SK-N-SH (cell line): Measurements from ENCODE around the gene GPR143. TPM values are rescaled to one million over a fixed set of nuclear protein-coding genes. Genes with fewer than 3 reads are reported as not detected.

Source experiments
- CTCF ChIA-PET: fragments of 300-600, 350-600 bp; formaldehyde crosslinking; extraction: SDS; loops from one replicate; lab custom pipeline; 2021; lab: Yijun Ruan, JAX
- POLR2A ChIA-PET: fragments of 350-600 bp; sonication (Branson Sonifier 250); formaldehyde crosslinking; extraction: SDS; loops from one replicate; lab custom pipeline; 2020; ENCODE audit warnings: antibody characterized with exemption, inconsistent platforms; lab: Yijun Ruan, JAX
- DNase-seq: peaks from one replicate; pipeline ENCODE4 v3.0.0; 2012
- H2AFZ ChIP-seq: fragments of 200-600 bp; sonication (generic); 2 replicates; pipeline ENCODE4 v1.8.1; 2016; ENCODE audit warnings: antibody characterized with exemption, mild to moderate bottlenecking, low read depth
- H3F3A ChIP-seq: fragments of 200-600 bp; sonication (generic); replicated peaks from 2 replicates; pipeline ENCODE3; 2016; ENCODE audit warnings: antibody characterized with exemption, mild to moderate bottlenecking; ENCODE audit not compliant: insufficient read depth
- H3K27ac ChIP-seq, 2 experiments: fragments of 200-500 bp in 1 of 2; fragments of 200-600 bp in 1 of 2; sonication (Bioruptor generic) in 1 of 2; sonication (generic), shearing (Covaris generic) in 1 of 2; 2 replicates each; pipeline versions ENCODE4 v1.5.1 to v1.6.1; 2014 to 2016; ENCODE audit warnings: low read depth in 2 of 2, inconsistent platforms in 1 of 2, low read length in 1 of 2, mild to moderate bottlenecking in 1 of 2, mixed read lengths in 1 of 2
- H3K27me3 ChIP-seq: fragments of 200-600 bp; sonication (generic), shearing (Covaris generic); 2 replicates; pipeline ENCODE4 v1.6.1; 2016; ENCODE audit warnings: mixed run types; ENCODE audit not compliant: insufficient read depth
- H3K36me3 ChIP-seq, 2 experiments: fragments of 200-500 bp in 1 of 2; fragments of 200-600 bp in 1 of 2; sonication (Bioruptor generic) in 1 of 2; sonication (generic) in 1 of 2; replicated peaks in 1 of 2; 2 replicates each; pipeline versions ENCODE3 to v1.5.1; 2014 to 2016; ENCODE audit warnings: low read length in 1 of 2, mild to moderate bottlenecking in 1 of 2; ENCODE audit not compliant: insufficient read depth in 2 of 2, control insufficient read depth in 1 of 2
- H3K4me1 ChIP-seq, 2 experiments: fragments of 200-500 bp in 1 of 2; fragments of 200-600 bp in 1 of 2; sonication (Bioruptor generic) in 1 of 2; sonication (generic), shearing (Covaris generic) in 1 of 2; 2 replicates each; pipeline versions ENCODE4 v1.5.1 to v1.6.1; 2014 to 2016; ENCODE audit warnings: low read depth in 1 of 2, low read length in 1 of 2, mixed run types in 1 of 2; ENCODE audit not compliant: insufficient read depth in 2 of 2, control insufficient read depth in 1 of 2
- H3K4me2 ChIP-seq: fragments of 200-600 bp; sonication (generic), shearing (Covaris generic); 2 replicates; pipeline ENCODE4 v1.6.1; 2017; ENCODE audit warnings: mixed run types
- H3K4me3 ChIP-seq, 2 experiments: fragments of 200-500 bp in 1 of 2; fragments of 200-600 bp in 1 of 2; sonication (Bioruptor generic) in 1 of 2; sonication (generic), shearing (Covaris generic) in 1 of 2; 2 replicates each; pipeline versions ENCODE4 v1.5.1 to v1.8.1; 2014 to 2016; ENCODE audit warnings: low read depth in 2 of 2, inconsistent platforms in 1 of 2, low read length in 1 of 2, mild to moderate bottlenecking in 1 of 2, mixed read lengths in 1 of 2, moderate library complexity in 1 of 2
- H3K79me2 ChIP-seq: fragments of 200-600 bp; sonication (generic); 2 replicates; pipeline ENCODE4 v1.8.1; 2017; ENCODE audit warnings: mild to moderate bottlenecking; ENCODE audit not compliant: insufficient read depth
- H3K9ac ChIP-seq: fragments of 200-600 bp; sonication (generic); 2 replicates; pipeline ENCODE4 v1.6.1; 2017; ENCODE audit warnings: mixed run types
- H3K9me2 ChIP-seq: fragments of 200-600 bp; sonication (generic); 2 replicates; pipeline ENCODE4 v1.6.1; 2017; ENCODE audit warnings: mixed run types
- H3K9me3 ChIP-seq: fragments of 200-600 bp; sonication (generic); 2 replicates; pipeline ENCODE4 v1.6.1; 2017; ENCODE audit warnings: mixed run types, mild to moderate bottlenecking, moderate library complexity
- H4K20me1 ChIP-seq: fragments of 200-600 bp; sonication (generic); 2 replicates; pipeline ENCODE4 v1.6.1; 2017; ENCODE audit warnings: mild to moderate bottlenecking, mixed run types; ENCODE audit not compliant: insufficient read depth
- CHD2 ChIP-seq: fragments of 150-350 bp; IDR thresholded peaks from 2 replicates; pipeline ENCODE4 v1.6.1; 2018; ENCODE audit warnings: low read length; ENCODE audit not compliant: partially characterized antibody
- ELF1 ChIP-seq: IDR thresholded peaks from 2 replicates; pipeline ENCODE4 v1.4.0; 2012
- EP300 ChIP-seq, 2 experiments: IDR thresholded peaks; 2 replicates each; pipeline versions ENCODE4 v1.4.0 to v1.6.1; 2012; ENCODE audit warnings: borderline replicate concordance in 1 of 2, low read depth in 1 of 2, low read length in 1 of 2
- FOXJ3 ChIP-seq: sonication (generic); formaldehyde crosslinking; IDR thresholded peaks from 2 replicates; pipeline ENCODE4 v1.5.1; 2020; ENCODE audit warnings: mild to moderate bottlenecking, missing genetic modification reagents
- FOXM1 ChIP-seq: IDR thresholded peaks from 2 replicates; pipeline ENCODE4 v1.4.0; 2012; ENCODE audit warnings: low read depth, mild to moderate bottlenecking
- GATA2 ChIP-seq: sonication (generic); formaldehyde crosslinking; IDR thresholded peaks from 2 replicates; pipeline ENCODE4 v1.5.0; 2020; ENCODE audit warnings: mild to moderate bottlenecking, missing genetic modification reagents
- JUND ChIP-seq: IDR thresholded peaks from 2 replicates; pipeline ENCODE4 v1.4.0; 2012
- MEF2A ChIP-seq: IDR thresholded peaks from 2 replicates; pipeline ENCODE4 v1.4.0; 2012; ENCODE audit warnings: low read depth, borderline replicate concordance
- NFIC ChIP-seq: IDR thresholded peaks from 2 replicates; pipeline ENCODE4 v1.4.0; 2012; ENCODE audit warnings: borderline replicate concordance
- RCOR1 ChIP-seq: fragments of 150-350 bp; IDR thresholded peaks from 2 replicates; pipeline ENCODE4 v1.6.1; 2017; ENCODE audit warnings: antibody characterized with exemption, low read length
- SIN3A ChIP-seq: IDR thresholded peaks from 2 replicates; pipeline ENCODE4 v1.6.1; 2012; ENCODE audit warnings: low read depth, mild to moderate bottlenecking, low read length, moderate library complexity, borderline replicate concordance
- SMC3 ChIP-seq: IDR thresholded peaks from 2 replicates; pipeline ENCODE4 v1.6.1; 2012; ENCODE audit warnings: low read depth, low read length, improper control_type of control experiment
- TCF12 ChIP-seq: IDR thresholded peaks from 2 replicates; pipeline ENCODE4 v1.4.0; 2012
- TEAD4 ChIP-seq: IDR thresholded peaks from 2 replicates; pipeline ENCODE4 v1.4.0; 2012; ENCODE audit warnings: mild to moderate bottlenecking, borderline replicate concordance; ENCODE audit not compliant: insufficient read depth
- WGBS: methylation state at CpG from one replicate; pipeline ENCODE4 v1.1.6; 2017; ENCODE audit warnings: low lambda C conversion rate; 5-methylcytosine and 5-hydroxymethylcytosine counted together
- polyA plus RNA-seq, 3 experiments: library from polyadenylated mRNA; depleted of rRNA; stranded (reverse); fragments of >200 nt; gene quantifications; 2 replicates each; pipeline ENCODE4 v1.2.3, GENCODE V29; 2012
- TF ChIP-seq, protein P1 (sequence below): fragments of 150-350 bp; IDR thresholded peaks from 2 replicates; pipeline ENCODE4 v1.6.1; 2016; ENCODE audit warnings: mild to moderate bottlenecking, low read depth, low read length
- TF ChIP-seq, protein P2 (sequence below): fragments of 200-600 bp; sonication (generic); IDR thresholded peaks from 2 replicates; pipeline ENCODE4 v1.6.1; 2017; ENCODE audit warnings: antibody characterized with exemption, mild to moderate bottlenecking, moderate library complexity
- TF ChIP-seq, protein P3 (sequence below): IDR thresholded peaks from 2 replicates; pipeline ENCODE4; 2012
- TF ChIP-seq, protein P4 (sequence below): IDR thresholded peaks from 2 replicates; pipeline ENCODE4 v1.4.0; 2012; ENCODE audit warnings: low read depth, borderline replicate concordance
- TF ChIP-seq, protein P5 (sequence below): IDR thresholded peaks from 2 replicates; pipeline ENCODE4 v1.6.1; 2012; ENCODE audit warnings: mild to moderate bottlenecking, low read depth, low read length, moderate library complexity

Gene GPR143
- polyA plus RNA-seq, 1 of the 3 experiments (the other 2 are of a cell fraction), result not detected

DNA sequence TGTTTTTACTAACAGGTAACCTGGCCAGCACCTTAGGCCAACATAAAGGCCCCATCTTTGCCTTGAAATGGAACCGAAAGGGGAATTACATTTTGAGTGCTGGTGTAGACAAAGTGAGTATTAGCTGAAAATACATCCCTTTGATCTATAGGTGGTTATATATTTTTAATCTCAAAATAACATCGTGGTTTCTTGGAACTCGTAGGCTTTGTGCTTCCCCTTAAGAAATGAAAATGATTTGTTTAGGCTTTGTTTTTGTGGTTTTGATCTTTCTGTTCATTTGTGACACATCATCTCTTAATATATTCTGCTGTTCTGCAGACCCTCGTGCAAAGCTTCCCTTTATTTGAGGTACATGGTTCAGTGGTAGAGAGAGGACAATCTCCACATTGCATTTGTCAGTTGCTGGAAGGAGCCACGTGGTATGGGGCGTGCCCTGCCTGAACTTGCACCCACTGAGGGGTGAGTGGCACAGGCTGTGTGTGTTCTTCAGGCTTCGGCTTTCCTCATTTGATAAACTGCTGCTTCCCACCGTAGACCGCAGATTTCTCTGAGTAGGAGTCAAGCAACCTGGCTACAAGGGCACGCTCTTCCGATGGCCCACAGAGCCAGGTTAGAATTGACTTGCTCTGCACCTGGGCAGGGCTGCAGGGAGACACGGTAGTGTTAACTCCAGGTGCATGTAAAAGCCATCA lies 72.2 kb downstream of the GPR143 start:
- no peak for DNase-seq
- TF ChIP-seq CHD2 (no peak), TCF12 (no peak), FOXJ3 (CRISPR knock-in tag) (no peak), SMC3 (no peak), JUND (no peak), ELF1 (no peak), GATA2 (no peak), MEF2A (no peak), RCOR1 (no peak), FOXM1 (no peak), NFIC (no peak), EP300 (IDR thresholded peaks at IDR 0.05; ENCODE audit: borderline replicate concordance in 1 of 2, low read depth in 1 of 2, low read length in 1 of 2) (no peak), TEAD4 (no peak), SIN3A (no peak)
- TF ChIP-seq, protein P1, sequence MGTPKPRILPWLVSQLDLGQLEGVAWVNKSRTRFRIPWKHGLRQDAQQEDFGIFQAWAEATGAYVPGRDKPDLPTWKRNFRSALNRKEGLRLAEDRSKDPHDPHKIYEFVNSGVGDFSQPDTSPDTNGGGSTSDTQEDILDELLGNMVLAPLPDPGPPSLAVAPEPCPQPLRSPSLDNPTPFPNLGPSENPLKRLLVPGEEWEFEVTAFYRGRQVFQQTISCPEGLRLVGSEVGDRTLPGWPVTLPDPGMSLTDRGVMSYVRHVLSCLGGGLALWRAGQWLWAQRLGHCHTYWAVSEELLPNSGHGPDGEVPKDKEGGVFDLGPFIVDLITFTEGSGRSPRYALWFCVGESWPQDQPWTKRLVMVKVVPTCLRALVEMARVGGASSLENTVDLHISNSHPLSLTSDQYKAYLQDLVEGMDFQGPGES, result no peak
- TF ChIP-seq, protein P2, sequence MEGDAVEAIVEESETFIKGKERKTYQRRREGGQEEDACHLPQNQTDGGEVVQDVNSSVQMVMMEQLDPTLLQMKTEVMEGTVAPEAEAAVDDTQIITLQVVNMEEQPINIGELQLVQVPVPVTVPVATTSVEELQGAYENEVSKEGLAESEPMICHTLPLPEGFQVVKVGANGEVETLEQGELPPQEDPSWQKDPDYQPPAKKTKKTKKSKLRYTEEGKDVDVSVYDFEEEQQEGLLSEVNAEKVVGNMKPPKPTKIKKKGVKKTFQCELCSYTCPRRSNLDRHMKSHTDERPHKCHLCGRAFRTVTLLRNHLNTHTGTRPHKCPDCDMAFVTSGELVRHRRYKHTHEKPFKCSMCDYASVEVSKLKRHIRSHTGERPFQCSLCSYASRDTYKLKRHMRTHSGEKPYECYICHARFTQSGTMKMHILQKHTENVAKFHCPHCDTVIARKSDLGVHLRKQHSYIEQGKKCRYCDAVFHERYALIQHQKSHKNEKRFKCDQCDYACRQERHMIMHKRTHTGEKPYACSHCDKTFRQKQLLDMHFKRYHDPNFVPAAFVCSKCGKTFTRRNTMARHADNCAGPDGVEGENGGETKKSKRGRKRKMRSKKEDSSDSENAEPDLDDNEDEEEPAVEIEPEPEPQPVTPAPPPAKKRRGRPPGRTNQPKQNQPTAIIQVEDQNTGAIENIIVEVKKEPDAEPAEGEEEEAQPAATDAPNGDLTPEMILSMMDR, result no peak
- TF ChIP-seq, protein P3, sequence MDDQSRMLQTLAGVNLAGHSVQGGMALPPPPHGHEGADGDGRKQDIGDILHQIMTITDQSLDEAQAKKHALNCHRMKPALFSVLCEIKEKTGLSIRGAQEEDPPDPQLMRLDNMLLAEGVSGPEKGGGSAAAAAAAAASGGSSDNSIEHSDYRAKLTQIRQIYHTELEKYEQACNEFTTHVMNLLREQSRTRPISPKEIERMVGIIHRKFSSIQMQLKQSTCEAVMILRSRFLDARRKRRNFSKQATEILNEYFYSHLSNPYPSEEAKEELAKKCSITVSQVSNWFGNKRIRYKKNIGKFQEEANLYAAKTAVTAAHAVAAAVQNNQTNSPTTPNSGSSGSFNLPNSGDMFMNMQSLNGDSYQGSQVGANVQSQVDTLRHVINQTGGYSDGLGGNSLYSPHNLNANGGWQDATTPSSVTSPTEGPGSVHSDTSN, result no peak
- TF ChIP-seq, protein P4, sequence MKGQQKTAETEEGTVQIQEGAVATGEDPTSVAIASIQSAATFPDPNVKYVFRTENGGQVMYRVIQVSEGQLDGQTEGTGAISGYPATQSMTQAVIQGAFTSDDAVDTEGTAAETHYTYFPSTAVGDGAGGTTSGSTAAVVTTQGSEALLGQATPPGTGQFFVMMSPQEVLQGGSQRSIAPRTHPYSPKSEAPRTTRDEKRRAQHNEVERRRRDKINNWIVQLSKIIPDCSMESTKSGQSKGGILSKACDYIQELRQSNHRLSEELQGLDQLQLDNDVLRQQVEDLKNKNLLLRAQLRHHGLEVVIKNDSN, result no peak
- TF ChIP-seq, protein P5, sequence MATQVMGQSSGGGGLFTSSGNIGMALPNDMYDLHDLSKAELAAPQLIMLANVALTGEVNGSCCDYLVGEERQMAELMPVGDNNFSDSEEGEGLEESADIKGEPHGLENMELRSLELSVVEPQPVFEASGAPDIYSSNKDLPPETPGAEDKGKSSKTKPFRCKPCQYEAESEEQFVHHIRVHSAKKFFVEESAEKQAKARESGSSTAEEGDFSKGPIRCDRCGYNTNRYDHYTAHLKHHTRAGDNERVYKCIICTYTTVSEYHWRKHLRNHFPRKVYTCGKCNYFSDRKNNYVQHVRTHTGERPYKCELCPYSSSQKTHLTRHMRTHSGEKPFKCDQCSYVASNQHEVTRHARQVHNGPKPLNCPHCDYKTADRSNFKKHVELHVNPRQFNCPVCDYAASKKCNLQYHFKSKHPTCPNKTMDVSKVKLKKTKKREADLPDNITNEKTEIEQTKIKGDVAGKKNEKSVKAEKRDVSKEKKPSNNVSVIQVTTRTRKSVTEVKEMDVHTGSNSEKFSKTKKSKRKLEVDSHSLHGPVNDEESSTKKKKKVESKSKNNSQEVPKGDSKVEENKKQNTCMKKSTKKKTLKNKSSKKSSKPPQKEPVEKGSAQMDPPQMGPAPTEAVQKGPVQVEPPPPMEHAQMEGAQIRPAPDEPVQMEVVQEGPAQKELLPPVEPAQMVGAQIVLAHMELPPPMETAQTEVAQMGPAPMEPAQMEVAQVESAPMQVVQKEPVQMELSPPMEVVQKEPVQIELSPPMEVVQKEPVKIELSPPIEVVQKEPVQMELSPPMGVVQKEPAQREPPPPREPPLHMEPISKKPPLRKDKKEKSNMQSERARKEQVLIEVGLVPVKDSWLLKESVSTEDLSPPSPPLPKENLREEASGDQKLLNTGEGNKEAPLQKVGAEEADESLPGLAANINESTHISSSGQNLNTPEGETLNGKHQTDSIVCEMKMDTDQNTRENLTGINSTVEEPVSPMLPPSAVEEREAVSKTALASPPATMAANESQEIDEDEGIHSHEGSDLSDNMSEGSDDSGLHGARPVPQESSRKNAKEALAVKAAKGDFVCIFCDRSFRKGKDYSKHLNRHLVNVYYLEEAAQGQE, result no peak
- POLR2A ChIA-PET, result no interaction called here

More for the DNA sequence above, 72.2 kb downstream of the GPR143 start:
- H4K20me1 ChIP-seq, result no peaks in the 10 kb centered on the region
- CTCF ChIA-PET, result no interaction called here
- no peaks in the 10 kb centered on the region for H3K79me2 ChIP-seq
- H3K4me1 ChIP-seq, result no peaks in the 10 kb centered on the region
- WGBS, result 40% methylated on average over 12 of the region's 12 CpGs
- H3K9ac ChIP-seq, result no peak overlapping the region
- peaks cover 9% of the 10 kb centered on the region; the same call in 1 of the 2 replicates for H3K27me3 ChIP-seq
- no peak overlapping the region for H3K4me2 ChIP-seq
- H3K9me2 ChIP-seq, result no peaks in the 10 kb centered on the region
- no peaks in the 10 kb centered on the region for H3F3A ChIP-seq
- no peak overlapping the region for H2AFZ ChIP-seq
- H3K4me3 ChIP-seq, result no peak overlapping the region
- no peak overlapping the region for H3K27ac ChIP-seq
- peaks cover 3 to 6% of the 10 kb centered on the region in 2 experiments for H3K36me3 ChIP-seq
- no peaks in the 10 kb centered on the region for H3K9me3 ChIP-seq
